Panc1 (cell line): Measurements from ENCODE around the gene NAGPA.
"Not testable (repeated sequence)": the region's sequence is repeated elsewhere in the genome, so short reads cannot be mapped to it uniquely, and the experiment has no call there.

Source experiments
- CTCF ChIP-seq: fragments of 450-650 bp; IDR thresholded peaks from 2 replicates; pipeline ENCODE4 v1.5.1; 2017; ENCODE audit warnings: mild to moderate bottlenecking
- POLR2AphosphoS5 ChIP-seq: IDR thresholded peaks from 2 replicates; pipeline ENCODE4 v1.6.1; 2012; ENCODE audit warnings: mild to moderate bottlenecking, low read depth, low read length, moderate library complexity
- SIN3A ChIP-seq: IDR thresholded peaks from 2 replicates; pipeline ENCODE4 v1.6.1; 2012; ENCODE audit warnings: low read depth, mild to moderate bottlenecking, low read length, moderate library complexity, borderline replicate concordance; ENCODE audit not compliant: insufficient read depth
- TF ChIP-seq, protein P1 (sequence below), 2 experiments: IDR thresholded peaks; 2 replicates each; pipeline ENCODE4 v1.6.1; 2011 to 2012; ENCODE audit warnings: low read depth in 2 of 2, control low read depth in 1 of 2, low read length in 1 of 2, mild to moderate bottlenecking in 1 of 2, moderate library complexity in 1 of 2; ENCODE audit not compliant: insufficient read depth in 1 of 2

GRCh38 chr16:5080996-5081395, 47.3 kb upstream of the NAGPA start:
- TF ChIP-seq CTCF, SIN3A, POLR2AphosphoS5: not testable (repeated sequence)
- TF ChIP-seq, protein P1, sequence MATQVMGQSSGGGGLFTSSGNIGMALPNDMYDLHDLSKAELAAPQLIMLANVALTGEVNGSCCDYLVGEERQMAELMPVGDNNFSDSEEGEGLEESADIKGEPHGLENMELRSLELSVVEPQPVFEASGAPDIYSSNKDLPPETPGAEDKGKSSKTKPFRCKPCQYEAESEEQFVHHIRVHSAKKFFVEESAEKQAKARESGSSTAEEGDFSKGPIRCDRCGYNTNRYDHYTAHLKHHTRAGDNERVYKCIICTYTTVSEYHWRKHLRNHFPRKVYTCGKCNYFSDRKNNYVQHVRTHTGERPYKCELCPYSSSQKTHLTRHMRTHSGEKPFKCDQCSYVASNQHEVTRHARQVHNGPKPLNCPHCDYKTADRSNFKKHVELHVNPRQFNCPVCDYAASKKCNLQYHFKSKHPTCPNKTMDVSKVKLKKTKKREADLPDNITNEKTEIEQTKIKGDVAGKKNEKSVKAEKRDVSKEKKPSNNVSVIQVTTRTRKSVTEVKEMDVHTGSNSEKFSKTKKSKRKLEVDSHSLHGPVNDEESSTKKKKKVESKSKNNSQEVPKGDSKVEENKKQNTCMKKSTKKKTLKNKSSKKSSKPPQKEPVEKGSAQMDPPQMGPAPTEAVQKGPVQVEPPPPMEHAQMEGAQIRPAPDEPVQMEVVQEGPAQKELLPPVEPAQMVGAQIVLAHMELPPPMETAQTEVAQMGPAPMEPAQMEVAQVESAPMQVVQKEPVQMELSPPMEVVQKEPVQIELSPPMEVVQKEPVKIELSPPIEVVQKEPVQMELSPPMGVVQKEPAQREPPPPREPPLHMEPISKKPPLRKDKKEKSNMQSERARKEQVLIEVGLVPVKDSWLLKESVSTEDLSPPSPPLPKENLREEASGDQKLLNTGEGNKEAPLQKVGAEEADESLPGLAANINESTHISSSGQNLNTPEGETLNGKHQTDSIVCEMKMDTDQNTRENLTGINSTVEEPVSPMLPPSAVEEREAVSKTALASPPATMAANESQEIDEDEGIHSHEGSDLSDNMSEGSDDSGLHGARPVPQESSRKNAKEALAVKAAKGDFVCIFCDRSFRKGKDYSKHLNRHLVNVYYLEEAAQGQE (IDR thresholded peaks at IDR 0.05; ENCODE audit: insufficient read depth in 1 of 2, low read depth in 2 of 2, low read length in 1 of 2): not testable (repeated sequence)
